D721Med (cell line): ENCODE measurements around the gene KRT13.

ENCODE experiments used
- DNase-seq: peaks from one replicate; pipeline ENCODE4 v3.0.0; 2011; ENCODE audit warnings: low spot score; ENCODE audit not compliant: insufficient read length
- FAIRE-seq: peaks from 2 replicates; lab custom pipeline; 2011; peaks lifted over from hg19 to GRCh38; lab: Jason Lieb, UNC
- CTCF ChIP-seq: IDR thresholded peaks from 2 replicates; pipeline ENCODE4 v1.5.1; 2012; ENCODE audit warnings: mild to moderate bottlenecking, control low read depth; ENCODE audit not compliant: insufficient read depth; ENCODE audit errors: missing control alignments

Gene KRT13

DNA sequence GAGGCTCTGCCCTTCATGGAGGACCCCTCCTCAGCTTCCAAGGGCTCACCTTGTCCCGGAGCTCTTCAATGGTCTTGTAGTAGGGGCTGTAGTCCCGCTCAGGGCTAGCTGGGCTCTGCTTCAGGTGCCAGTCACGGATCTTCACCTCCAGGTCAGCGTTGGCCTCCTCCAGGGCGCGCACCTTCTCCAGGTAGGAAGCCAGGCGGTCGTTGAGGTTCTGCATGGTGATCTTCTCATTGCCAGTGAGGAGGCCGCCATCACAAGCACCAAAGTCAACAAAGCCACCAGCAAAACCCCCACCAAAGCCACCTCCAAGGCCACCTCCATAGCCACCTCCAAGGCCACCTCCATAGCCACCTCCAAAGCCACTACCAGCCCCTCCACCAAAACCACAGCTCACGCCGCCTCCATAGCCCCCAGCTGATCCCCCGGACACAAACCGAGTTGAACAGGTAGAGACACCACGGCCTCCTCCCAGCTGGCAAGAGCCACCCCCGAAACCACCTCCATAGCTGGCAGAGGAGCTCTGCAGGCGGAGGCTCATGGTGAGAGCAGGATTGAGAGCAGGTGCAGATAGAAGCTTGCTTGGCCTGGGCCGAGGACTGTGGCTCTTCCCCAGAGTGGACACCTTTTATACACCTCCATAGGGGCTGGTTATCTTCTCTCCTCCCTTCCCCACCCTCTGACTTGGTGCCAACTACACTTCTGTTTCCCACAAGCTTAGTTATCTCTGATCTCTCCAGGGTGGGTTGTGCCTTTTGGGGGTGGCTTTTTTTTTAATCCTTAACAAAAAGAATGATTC lies at the start of gene KRT13:
Gene KRT13 (minus strand): TSS at position 606 of the 802 bp plus-strand sequence. CDS start 62 bp downstream, at position 544.
- DNase-seq (no peak), FAIRE-seq (no peak)
- no peak for TF ChIP-seq CTCF

- DNase-seq, result no peak
- TF ChIP-seq CTCF, result no peak
- FAIRE-seq, result no peak
These were observed 48.7 kb upstream of the KRT13 start for GRCh38 chr17:41553987-41554680.

DNA sequence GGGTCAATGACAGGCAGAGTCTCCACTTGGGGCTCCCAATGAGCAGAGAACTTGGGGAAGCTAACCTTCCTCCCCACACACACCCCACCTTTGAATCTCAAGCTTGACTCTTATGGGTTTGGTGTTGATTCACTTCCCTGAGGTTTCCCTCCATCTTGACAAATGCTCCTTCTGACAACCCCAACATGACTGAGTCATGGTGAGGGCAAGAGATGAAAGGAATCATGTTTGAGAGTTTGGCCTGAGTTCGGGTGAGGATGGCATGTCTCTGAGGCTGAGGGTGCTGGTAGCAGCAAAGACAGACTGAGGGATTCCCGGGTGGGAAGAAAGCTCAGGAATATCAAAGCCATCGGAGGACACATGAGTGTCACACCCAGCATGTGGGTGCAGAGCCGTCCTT lies 47.8 kb upstream of the KRT13 start:
- FAIRE-seq (no peak), DNase-seq (no peak)
- no peak for TF ChIP-seq CTCF

- TF ChIP-seq CTCF, result no peak
- FAIRE-seq, result no peak
- DNase-seq, result no peak
These were observed 47.0 kb upstream of the KRT13 start for GRCh38 chr17:41552455-41552854.

DNA sequence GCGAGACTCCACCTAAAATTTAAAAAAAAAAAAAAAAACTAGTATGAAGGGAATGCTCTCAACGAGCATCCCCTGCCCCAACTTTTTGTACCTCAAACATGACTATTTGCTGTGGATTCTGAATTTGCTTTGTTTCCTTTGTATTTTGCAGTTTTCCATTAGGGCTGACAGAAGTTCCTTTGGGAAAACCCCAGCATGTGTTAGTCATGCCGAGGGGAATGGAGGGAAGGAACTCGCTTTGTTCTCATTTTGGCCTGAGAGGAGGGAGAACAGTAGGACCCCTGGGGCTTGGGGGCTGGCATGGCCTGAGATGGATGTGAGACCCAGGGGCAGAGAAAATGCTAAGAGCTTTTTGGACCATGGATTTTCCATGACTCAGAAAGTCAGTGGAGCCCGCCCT lies 46.0 kb upstream of the KRT13 start:
- no peak for TF ChIP-seq CTCF
- FAIRE-seq (no peak), DNase-seq (no peak)

GRCh38 chr17:41549596-41550039 lies 44.2 kb upstream of the KRT13 start:
- DNase-seq (no peak), FAIRE-seq (no peak)
- no peak for TF ChIP-seq CTCF
